CD4-positive, alpha-beta T cell treated with Interleukin-10 for 1 hour (primary cell): Measurements from ENCODE around the gene BNC1.
"Not testable (repeated sequence)": the region's sequence is repeated elsewhere in the genome, so short reads cannot be mapped to it uniquely, and the experiment has no call there.

Source experiments
- DNase-seq: peaks from one replicate; pipeline ENCODE4 v3.0.0-alpha.2; 2020

Gene BNC1

DNA sequence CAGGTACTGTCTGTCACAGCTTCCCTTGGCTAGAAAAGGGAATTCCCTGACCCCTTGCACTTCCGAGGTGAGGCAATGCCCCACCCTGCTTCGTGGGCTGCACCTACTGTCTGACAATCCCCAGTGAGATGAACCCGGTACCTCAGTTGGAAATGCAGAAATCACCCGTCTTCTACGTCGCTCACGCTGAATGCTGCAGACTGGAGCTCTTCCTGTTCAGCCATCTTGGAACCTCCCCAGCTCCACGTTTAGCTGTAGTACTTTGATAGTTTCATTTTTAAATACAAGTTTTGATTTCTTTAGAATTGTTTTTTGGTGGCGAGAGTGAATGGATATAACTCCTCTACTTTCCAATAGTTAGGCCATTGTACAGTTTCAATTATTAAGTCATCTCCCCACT lies 59.0 kb downstream of the BNC1 start:
- no peak for DNase-seq

DNA sequence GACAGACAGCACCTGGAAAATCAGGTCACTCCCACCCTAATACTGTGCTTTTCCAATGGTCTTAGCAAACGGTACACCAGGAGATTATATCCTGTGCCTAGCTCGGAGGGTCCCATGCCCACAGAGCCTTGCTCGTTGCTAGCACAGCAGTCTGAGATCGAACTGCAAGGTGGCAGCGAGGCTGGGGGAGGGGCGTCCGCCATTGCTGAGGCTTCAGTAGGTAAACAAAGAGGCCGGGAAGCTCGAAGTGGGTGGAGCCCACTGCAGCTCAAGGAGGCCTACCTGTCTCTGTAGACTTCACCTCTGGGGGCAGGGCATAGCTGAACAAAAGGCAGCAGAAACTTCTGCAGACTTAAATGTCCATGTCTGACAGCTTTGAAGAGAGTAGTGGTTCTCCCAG lies 62.7 kb downstream of the BNC1 start:
- DNase-seq = not testable (repeated sequence)

DNA sequence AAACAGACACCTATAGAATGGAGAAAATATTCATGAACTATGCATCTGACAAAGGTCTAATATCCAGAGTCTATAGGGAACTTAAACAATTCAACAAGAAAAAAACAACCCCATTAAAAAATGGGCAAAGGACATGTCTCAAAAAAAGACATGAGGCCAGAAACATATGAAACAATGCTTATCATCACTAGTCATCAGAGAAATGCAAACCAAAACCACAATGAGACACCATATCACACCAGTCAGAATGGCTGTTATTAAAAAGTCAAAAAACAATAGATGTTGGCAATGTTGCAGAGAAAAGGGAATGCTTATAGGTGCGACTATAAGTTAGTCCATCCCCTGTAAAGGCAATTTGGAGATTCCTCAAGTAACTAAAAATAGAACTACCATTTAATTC lies 65.4 kb downstream of the BNC1 start:
- DNase-seq = no peak

DNA sequence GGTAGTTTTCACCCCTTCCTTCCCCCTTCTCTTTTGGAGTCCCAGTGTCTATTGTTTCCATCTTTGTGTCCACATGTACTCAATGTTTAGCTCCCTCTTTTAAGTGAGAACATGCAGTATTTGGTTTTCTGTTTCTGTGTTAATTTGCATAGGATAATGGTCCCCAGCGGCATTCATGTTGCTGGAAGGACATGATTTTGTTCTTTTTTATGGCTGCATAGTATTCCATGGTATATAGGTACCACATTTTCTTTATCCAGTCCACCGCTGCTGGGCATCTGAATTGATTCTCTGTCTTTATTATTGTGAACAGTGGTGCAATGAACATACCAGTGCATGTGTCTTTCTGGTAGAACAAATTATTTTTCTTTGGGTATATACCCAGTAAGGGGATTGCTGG lies 69.2 kb downstream of the BNC1 start:
- DNase-seq = no peak

DNA sequence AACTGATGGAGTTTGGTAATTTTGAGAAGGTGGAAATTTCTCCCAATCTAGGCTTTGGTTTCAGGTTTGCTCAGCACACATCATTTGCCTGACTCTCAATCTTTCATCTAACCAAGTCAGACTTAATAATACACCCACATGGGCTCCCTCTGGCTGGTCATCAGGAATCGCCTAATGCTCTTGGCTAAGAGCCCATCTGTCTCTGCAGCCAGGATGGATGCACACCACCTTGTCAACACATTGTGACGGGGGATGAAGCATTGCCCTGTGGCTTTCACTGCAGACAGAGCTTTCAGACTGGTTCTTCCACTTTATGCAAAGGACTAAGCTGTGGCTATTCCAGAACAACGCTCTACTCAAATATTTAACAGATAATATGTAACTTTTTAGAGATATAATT lies 73.8 kb downstream of the BNC1 start:
- DNase-seq = no peak

DNA sequence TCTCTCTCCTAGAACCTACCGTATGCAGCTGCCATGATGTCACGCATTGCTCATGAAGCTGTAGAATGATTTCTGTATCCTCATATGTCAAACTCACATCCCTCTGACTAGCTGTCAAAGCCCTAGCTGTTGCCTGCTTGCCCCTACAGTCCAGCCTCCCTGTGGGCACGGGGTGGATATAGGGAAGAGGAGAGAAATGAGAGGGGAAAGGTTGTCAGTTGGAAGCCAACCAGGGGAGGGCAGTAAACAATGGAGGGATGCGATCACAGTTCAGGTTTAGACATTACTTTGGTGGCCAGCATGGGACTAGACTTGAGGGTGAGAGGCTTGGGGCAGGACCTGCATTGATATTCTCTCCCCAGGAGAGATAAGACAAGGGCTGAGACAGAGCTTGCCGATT lies 75.1 kb downstream of the BNC1 start:
- no peak for DNase-seq

DNA sequence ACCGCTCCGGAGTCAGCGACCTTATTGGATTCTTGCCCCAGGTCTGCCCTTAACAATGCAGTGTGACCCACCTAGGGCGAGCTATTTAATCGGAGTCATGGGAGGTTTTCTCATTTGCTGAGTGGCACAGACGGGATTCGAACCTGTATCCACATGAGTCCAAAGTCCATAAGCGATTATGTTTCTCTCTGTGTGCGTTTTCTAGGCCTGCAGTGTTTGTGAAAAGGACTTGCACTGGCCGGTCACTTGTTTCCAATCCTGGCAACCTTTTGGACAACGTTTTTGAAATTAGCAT lies 76.2 kb downstream of the BNC1 start:
- no peak for DNase-seq

DNA sequence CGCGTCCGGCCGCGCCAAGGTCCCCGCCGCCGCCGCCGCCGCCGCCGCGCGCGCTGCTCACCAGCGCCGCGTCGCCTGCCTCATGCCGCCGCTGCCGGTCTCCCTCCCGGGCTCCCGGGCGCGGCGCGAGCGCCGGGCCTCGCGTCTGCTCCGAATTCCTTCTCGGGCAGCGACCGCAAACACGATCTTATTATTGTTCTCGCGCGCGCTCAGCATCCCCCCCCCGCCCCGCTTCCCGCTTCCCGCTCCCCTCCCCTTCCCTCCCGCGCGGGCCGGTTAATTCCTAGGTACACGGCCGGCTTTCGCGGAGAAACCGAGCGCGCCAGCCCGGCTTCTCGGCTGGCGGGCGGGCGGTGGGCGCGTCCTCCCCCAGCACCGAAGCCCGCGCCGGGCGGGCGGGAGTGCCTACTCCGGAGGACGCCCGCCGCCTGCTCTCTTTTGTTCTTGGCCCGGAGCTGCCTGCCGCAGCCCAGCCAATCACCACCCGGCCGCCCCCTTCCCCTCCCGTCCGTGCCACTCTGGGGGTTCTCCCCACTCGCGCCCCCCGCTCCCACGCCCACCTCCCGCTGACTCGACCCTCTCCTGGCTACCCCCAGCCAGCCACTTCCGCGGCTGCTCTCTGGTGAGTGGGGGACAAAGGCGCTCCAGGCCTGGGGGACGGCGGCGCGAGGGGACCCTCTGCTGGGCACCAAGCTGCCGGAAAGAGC lies 76.7 kb downstream of the BNC1 start, which contains the start of gene HDGFL3:
Gene HDGFL3 (minus strand): TSS at position 164 of the 707 bp plus-strand sequence. CDS start 409 bp downstream, outside the sequence.
- peak; percentile 24 for DNase-seq

DNA sequence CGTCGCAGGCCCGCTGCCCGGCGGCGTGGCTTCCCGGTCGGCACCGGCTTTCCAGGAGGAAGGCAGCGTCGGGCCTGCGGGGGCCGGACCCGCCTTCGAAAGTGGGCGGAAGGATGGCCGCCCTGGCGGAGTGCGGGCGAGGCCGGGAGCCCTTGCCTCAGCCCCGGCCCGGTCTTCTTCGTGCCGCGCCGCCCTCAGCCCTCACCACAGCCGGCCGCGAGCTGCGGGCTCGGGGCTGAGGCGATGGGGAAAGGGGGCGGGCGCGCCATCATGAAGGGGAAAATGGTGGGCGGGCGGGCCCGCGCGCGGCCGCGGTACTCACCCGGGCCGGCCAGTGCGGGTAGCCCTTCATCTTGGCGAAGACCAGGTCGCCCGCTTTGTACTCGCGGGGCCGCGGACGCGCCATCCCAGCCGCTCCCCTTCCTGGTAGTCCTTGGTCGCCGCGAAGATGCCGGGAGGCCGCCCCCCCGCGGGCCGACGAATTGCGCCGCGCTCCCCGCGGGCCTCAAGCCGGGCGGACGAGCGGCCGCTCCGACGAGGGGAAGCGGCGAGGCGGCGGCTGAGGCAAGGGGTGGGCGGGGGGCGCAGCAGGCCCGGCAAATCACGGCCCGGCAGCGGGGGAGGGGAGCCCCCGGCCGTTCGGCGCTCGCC lies 77.3 kb downstream of the BNC1 start:
- no peak for DNase-seq

DNA sequence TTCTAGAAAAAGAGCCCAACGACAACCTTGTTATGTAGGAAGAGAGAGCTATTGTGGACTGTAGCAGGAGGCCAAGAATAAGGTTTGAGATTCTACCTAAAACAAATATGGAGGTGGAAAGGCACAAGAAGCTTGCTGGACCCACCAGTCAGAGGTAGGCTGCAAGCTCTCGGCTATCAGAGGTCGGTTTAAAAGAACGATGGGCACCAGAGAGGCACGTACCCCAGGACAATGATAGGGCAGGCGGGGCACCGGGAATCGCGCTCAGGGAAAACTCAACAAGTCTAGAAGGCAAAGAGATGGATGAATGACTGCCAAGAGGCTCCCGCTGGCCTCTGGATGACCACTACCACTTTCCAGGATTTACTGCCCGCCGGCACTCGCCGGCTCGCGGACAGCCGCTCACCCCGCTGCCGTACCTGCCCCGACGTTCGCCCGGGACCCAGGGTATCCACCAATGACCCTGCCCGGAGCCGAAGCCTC lies 77.9 kb downstream of the BNC1 start:
- DNase-seq = no peak
